CD4-positive, alpha-beta T cell treated with Interleukin-17A for 1 hour (primary cell): ENCODE data around the gene ZNF33B.

ENCODE experiments used
- DNase-seq: peaks from one replicate; pipeline ENCODE4 v3.0.0-alpha.2; 2020

ZNF33B gene

DNA sequence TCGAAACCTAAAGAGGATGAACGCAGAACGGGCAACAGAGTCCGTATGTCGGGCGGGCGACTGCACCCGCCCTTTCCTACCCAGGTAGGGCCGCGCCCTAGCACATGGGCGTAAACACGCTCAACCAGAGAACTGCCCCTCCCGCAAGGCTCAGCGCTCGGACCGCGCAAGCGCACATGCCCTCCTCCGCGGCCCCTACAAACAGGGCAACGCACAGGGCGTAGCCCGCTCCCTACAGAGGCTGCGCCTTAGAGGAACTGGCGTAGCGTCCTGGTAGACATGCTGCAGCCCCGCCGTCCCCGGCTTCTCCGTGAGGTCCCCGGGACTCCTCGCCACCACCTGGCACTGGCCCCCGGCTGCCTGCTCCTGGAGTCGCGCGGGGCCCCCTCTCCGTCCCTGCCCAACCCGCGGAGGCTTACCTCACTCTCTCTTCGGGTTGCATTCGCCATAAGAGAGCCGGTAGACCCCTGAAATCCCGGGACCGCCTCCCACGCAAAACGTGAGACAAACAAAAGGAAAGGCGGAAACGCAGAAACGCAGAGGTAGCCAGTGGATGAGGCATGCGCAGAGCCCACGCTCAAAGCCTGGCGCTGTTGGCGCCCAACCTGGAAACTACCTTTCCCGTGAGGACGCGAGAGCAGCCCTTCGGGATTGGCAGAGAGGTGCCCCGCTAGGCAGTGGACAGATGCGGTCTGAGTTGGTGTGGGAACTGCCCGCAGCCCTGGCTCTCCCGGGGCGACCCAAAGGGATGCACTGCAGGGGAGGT, at the start of gene ZNF33B:
Gene ZNF33B, minus strand, starts transcription at position 516 of the 766 bp plus-strand sequence. CDS start 1,642 bp downstream, outside the sequence.
- DNase-seq, result peak; percentile 96

DNA sequence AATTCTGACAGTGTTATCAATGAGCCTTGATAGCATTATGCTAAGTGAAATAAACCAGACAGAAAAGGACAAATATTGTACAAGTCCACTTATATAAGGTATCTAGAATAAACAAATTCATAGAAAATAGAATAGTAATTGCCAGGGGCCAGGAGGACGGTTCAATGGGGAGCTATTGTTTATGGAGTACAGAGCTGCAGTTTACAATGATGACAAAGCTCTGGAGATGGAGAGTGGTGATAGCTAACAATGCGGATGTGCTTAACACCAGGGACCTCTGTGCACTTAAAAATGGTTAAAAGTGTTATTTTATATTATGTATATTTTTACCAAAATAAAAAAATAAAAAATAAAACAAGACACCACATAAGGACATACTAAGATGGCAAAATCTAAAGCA, 46.1 kb upstream of the ZNF33B start:
- no peak for DNase-seq

DNA sequence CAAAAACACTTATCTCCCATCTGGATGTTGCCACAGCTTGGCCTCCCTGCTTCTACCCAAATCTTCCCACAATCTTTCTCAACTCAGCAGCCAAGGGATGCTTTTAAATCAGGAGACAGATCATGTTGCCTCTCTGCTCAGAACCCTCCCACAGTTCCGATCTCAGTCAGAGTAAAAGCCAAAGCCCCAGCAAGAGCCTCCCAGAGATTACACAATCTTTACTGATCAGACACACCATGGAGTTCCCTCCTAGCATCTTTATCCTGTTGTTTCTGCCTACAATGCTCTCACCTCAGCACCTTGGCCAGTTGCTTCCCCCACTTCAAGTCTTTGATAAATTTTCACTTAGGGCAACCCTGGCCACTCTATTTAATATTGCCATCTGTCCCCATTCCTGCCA, 41.9 kb upstream of the ZNF33B start:
- DNase-seq, result no peak

DNA sequence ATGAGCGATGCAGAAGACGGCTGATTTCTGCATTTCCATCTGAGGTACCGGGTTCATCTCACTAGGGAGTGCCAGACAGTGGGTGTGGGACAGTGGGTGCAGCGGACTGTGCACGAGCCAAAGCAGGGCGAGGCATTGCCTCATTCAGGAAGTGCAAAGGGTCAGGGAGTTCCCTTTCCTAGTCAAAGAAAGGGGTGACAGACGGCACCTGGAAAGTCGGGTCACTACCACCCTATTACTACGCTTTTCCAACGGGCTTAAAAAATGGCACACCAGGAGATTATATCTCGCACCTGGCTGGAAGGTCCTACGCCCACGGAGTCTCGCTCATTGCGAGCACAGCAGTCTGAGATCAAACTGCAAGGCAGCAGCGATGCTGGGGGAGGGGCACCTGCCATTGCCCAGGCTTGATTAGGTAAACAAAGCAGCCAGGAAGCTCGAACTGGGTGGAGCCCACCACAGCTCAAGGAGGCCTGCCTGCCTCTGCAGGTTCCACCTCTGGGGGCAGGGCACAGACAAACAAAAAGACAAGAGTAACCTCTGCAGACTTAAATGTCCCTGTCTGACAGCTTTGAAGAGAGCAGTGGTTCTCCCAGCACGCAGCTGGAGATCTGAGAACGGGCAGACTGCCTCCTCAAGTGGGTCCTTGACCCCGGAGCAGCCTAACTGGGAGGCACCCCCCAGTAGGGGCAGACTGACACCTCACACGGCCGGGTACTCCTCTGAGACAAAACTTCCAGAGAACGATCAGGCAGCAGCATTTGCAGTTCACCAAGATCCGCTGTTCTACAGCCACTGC, 27.0 kb upstream of the ZNF33B start:
- peak; percentile 3 for DNase-seq

DNA sequence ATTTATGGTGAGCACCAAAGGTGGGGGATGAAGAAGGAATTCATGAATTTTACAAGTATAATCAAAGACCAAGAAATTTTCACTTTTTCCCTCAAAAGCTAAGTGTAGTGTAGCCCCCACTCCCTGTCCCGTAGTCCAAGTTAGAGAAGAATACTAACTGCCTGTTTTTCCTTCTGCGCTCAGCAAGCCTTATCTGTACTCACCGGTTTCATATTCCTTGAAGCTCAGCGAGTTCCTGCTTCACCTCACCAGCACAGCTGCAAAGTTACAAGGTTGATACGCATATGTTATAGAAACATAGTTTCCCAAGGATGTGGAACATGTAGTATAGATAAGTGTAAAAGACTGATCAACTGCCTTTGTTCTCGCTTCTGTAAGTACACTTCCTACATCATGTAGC, 16.0 kb upstream of the ZNF33B start:
- DNase-seq, result no peak

- DNase-seq, result no peak
Measured at GRCh38 chr10:42652858-42653257, 14.5 kb upstream of the ZNF33B start.

DNA sequence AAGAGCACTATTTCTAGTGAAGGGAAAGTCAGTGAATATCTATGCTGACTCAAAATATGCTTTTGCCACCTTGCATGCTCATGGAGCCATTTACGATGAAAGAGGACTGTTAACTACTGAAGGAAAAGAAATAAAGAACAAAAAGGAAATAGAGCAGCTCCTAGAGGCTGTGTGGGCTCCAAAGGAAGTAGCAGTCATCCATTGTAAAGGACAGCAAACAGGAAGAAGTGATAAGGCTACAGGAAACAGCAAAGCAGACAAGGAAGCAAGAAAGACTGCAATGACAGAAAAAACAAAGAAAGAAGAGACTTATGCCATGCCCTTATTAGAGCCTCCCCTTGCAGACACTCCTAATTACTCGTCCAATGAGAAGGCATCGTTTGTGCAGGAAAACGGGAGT, 12.0 kb upstream of the ZNF33B start:
- no peak for DNase-seq

GRCh38 chr10:42648512-42648911, 10.1 kb upstream of the ZNF33B start:
- no peak for DNase-seq

DNA sequence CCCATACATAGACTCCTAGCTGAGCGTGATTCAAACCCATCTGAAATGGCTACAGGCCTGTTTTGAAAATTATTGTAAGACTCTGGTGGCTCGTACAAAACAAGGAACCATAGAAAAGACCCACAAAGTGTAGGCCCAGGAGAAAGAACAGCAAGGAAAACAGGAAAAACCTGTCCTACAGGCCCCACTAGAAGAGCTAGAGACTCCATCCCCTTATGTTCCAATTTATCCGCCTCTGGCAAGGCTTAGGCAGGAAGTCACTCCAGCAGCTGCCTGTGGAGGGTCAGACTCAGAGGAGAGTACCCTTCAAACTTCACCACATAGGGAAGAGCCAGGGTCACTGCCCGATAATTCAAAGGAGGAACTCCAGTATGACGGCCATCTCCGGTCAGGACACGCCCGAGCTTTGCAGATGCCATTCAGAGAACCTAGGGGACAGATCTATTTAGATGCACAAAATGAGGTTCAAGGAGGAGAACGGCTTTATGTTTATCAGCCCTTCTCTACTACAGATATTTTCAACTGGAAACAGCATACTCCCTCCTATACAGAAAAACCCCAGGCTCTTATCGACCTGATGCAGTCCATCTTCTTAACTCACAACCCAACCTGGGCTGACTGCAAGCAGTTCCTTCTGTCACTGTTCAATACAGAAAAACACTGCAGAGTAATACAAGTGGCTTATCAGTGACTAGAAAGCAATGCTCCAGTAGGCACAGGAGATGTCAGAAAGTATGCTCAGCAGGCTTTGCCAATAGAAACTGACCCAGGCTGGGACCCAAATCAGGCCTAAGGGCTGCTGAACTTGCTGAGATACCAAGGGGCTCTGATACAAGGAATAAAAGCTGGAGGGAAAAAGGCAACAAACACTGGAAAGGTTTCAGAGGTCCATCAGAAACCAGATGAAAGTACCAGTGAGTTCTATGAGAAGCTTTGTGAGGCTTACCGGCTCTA, 8.6 kb upstream of the ZNF33B start:
- DNase-seq, result no peak

DNA sequence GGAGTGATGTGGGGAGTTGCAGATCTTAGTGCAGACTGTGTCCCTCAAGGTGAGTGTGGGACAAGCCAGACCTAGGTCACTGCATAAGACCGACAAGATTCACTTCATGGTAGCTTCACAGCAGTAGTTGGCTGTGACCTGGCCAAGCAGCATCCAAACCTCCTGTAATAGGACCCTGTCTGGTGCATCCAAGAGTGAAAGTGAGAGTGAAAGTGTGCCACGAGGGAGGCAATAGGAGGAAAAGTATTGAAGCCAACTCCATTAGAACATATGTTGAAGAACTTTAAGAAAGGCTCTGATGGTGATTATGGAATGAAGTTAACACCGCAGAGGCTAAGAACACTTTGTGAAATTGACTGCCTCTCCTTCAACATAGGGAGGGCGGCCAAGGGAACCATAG, 7.8 kb upstream of the ZNF33B start:
- DNase-seq, result no peak

- no peak for DNase-seq
Measured at GRCh38 chr10:42645516-42645915, 7.1 kb upstream of the ZNF33B start.

- DNase-seq, result no peak
Measured at GRCh38 chr10:42645103-42645502, 6.7 kb upstream of the ZNF33B start.

DNA sequence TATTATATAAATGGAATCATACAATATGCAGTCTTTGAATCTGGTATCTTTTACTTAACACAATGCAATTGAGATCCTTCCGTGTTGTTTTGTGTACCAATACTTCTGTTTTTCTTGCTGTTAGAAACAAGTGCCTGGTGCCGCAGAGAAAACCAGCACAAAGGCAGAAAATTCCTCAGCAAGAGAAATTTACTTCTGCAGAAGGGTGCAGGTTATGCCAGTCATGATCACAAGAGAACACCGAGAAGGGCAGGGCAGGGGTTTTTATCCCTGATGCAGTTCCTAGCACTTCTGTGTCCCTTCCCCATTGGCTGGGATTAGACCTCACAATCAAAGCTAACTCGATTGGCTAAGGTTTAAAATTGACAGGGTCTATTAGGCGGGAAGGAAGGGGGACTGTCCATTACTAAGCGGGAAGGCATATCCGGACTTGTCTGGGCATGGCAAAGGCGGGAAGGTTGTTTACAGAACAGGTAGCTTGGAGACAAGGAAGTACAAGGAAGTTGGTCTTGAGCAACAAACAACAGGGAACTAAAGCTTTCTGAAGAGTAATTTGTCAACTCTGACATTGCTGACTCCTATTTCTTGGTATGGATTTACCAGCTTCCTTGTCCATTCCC, 2.4 kb upstream of the ZNF33B start:
- no peak for DNase-seq

DNA sequence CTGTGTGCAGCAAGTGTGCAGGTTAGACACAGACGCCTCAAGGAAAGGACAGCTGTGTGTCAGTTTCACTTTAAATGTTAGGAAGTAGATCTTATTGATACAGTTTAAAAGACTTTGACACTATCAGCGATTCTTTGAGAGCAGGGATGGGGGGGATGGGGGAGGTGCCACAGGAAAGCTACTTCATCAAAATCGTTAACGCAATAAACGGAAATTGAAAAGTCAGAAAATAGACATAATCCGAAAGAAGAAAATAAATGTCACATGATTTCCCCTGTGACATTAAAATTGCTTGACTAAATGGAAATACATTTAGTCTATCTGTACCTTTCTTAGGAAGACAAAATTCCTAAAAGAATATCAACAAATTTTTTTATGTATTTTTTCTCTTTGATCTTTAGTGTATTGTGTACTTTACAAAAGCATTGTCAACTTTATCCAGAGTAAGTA, 476 bp upstream of the ZNF33B start:
- DNase-seq, result no peak

- no peak for DNase-seq
Measured at GRCh38 chr10:42637648-42638054, 719 bp downstream of the ZNF33B start.

- no peak for DNase-seq
Measured at GRCh38 chr10:42637142-42637541, 1.2 kb downstream of the ZNF33B start.

DNA sequence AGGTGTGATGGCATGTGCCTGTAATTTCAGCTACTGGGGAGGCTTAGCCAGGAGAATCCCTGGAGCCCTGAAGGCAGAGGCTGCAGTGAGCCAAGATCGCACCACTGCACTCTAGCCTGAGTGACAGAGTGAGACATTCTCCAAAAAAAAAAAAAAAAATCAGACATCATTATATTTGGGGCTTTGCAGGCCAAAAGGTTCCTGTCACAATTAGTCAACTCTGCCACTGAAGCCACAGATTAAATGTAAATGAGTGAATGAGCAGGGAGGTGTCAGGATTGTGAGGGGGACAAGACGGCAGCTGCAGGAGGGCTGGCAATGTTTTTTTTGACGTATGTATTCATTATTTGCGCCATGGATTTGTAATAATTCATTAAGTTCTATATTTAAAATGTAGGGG, 3.3 kb downstream of the ZNF33B start:
- no peak for DNase-seq

DNA sequence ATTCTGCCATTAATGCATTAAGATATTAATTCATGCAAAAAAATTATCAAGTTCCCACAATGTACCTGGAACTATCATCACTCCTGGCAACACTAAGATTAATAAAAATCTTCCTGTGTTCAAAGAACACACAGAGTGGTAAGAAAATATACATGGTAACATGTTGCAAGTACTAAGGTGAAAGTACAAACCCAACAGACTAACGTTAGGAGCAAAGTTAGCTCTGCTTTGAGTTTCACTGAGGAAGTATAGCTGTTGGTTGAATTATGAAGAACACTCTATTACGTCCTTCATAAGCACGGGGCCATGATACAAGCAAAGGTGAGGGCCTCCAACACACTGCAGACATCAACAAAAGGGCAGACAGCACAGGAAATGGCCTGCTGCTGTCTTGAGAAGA, 5.8 kb downstream of the ZNF33B start:
- no peak for DNase-seq

- DNase-seq, result peak; percentile 8
Measured at GRCh38 chr10:42630537-42631134, 7.7 kb downstream of the ZNF33B start.

GRCh38 chr10:42623929-42624328, 14.4 kb downstream of the ZNF33B start:
- no peak for DNase-seq

DNA sequence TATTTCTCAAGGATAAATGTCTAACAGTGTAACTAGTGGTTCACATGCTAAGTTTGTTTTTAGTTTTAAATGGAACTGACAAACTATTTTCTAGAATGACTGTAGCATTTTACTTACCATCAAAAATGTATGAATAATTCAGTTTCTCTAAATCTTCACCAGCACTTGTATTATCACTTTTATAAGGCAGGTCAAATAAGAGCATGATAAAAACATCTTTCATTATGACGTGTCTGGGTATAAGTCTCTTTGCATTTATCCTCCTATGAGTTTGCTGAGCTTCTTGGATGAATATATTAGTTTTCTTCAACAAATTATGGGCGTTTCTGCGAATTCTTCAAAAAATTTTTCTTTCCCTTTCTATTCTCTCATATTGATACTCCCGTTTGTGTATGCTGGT, 19.9 kb downstream of the ZNF33B start:
- no peak for DNase-seq

GRCh38 chr10:42615419-42615818, 23.0 kb downstream of the ZNF33B start:
- no peak for DNase-seq
